ENCODE data around the gene MYL10. TPM values are rescaled to one million over a fixed set of nuclear protein-coding genes. Genes with fewer than 3 reads are reported as not detected.

Gene MYL10
- total and polyA plus RNA-seq, 2 experiments from 2014 or later, result 1.3 TPM; not detected in 1

DNA sequence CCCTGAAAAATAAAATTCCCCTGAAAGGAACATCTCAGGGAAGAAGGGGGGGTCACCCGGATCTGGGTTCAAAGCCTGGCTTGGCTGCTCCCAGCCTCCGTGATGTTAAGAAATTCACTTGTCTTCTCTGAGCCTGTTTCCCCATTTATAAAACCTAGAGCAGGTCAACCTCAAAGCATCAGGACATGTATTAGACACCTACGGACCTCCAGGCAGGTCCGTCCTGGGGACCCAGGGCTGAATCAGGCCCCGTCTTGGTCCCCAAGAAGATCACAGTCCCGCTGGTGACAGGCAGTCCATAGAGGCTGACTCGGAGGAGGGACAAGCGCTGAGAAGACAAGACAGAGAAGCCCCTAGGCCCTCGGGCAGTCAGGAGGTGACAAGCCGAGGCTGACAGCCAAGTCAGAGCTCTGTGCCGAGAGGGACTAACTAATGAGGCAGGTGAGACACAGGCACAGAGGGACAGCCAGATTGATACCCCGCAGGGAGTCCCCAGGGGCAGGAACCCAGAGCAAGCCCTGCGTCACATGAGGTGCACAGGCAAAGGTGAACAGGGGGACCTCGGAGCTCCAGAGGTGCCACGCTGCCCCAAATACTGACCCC, 2.9 kb downstream of the MYL10 start:
- H3K27ac ChIP-seq (ENCODE audit: low read depth), result no peak overlapping the region
- no peak for DNase-seq (ENCODE audit: low spot score)

More for the DNA sequence above, 2.9 kb downstream of the MYL10 start:
- Mint-ChIP-seq H3K27ac (no peak overlapping the region), H3K4me3 (no peak overlapping the region), H3K4me1 (peaks cover 24% of the 10 kb centered on the region), H3K9me3 (no peaks in the 10 kb centered on the region; the same call in 2 of the 3 replicates), H3K27me3 (ENCODE audit: insufficient read depth, low read depth, poor library complexity) (peaks cover 8% of the 10 kb centered on the region), H3K36me3 (ENCODE audit: low read depth) (no peaks in the 10 kb centered on the region)
- TF ChIP-seq JUNB (IDR thresholded peaks at IDR 0.05; ENCODE audit: unreplicated experiment) (no peak), EZH2 (IDR thresholded peaks at IDR 0.05; ENCODE audit: low read depth, unreplicated experiment) (no peak), STAT1 (IDR thresholded peaks at IDR 0.05; ENCODE audit: unreplicated experiment) (no peak), CREB1 (CRISPR knock-in tag; IDR thresholded peaks at IDR 0.05; ENCODE audit: low read depth) (no peak), ZNF114 (CRISPR knock-in tag; IDR thresholded peaks at IDR 0.05) (no peak), ZNF331 (CRISPR knock-in tag; IDR thresholded peaks at IDR 0.05; ENCODE audit: low read depth) (no peak), NANOG (IDR thresholded peaks at IDR 0.05; ENCODE audit: borderline replicate concordance) (no peak), EZH2phosphoT487 (IDR thresholded peaks at IDR 0.05; ENCODE audit: unreplicated experiment) (no peak), POLR2AphosphoS5 (IDR thresholded peaks at IDR 0.05; ENCODE audit: low read depth) (no peak)
- TF ChIP-seq, protein P1, sequence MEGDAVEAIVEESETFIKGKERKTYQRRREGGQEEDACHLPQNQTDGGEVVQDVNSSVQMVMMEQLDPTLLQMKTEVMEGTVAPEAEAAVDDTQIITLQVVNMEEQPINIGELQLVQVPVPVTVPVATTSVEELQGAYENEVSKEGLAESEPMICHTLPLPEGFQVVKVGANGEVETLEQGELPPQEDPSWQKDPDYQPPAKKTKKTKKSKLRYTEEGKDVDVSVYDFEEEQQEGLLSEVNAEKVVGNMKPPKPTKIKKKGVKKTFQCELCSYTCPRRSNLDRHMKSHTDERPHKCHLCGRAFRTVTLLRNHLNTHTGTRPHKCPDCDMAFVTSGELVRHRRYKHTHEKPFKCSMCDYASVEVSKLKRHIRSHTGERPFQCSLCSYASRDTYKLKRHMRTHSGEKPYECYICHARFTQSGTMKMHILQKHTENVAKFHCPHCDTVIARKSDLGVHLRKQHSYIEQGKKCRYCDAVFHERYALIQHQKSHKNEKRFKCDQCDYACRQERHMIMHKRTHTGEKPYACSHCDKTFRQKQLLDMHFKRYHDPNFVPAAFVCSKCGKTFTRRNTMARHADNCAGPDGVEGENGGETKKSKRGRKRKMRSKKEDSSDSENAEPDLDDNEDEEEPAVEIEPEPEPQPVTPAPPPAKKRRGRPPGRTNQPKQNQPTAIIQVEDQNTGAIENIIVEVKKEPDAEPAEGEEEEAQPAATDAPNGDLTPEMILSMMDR (conservative IDR thresholded peaks at IDR 0.05; ENCODE audit: low read depth in 2 of 2), result no peak
- TF ChIP-seq, protein P2, sequence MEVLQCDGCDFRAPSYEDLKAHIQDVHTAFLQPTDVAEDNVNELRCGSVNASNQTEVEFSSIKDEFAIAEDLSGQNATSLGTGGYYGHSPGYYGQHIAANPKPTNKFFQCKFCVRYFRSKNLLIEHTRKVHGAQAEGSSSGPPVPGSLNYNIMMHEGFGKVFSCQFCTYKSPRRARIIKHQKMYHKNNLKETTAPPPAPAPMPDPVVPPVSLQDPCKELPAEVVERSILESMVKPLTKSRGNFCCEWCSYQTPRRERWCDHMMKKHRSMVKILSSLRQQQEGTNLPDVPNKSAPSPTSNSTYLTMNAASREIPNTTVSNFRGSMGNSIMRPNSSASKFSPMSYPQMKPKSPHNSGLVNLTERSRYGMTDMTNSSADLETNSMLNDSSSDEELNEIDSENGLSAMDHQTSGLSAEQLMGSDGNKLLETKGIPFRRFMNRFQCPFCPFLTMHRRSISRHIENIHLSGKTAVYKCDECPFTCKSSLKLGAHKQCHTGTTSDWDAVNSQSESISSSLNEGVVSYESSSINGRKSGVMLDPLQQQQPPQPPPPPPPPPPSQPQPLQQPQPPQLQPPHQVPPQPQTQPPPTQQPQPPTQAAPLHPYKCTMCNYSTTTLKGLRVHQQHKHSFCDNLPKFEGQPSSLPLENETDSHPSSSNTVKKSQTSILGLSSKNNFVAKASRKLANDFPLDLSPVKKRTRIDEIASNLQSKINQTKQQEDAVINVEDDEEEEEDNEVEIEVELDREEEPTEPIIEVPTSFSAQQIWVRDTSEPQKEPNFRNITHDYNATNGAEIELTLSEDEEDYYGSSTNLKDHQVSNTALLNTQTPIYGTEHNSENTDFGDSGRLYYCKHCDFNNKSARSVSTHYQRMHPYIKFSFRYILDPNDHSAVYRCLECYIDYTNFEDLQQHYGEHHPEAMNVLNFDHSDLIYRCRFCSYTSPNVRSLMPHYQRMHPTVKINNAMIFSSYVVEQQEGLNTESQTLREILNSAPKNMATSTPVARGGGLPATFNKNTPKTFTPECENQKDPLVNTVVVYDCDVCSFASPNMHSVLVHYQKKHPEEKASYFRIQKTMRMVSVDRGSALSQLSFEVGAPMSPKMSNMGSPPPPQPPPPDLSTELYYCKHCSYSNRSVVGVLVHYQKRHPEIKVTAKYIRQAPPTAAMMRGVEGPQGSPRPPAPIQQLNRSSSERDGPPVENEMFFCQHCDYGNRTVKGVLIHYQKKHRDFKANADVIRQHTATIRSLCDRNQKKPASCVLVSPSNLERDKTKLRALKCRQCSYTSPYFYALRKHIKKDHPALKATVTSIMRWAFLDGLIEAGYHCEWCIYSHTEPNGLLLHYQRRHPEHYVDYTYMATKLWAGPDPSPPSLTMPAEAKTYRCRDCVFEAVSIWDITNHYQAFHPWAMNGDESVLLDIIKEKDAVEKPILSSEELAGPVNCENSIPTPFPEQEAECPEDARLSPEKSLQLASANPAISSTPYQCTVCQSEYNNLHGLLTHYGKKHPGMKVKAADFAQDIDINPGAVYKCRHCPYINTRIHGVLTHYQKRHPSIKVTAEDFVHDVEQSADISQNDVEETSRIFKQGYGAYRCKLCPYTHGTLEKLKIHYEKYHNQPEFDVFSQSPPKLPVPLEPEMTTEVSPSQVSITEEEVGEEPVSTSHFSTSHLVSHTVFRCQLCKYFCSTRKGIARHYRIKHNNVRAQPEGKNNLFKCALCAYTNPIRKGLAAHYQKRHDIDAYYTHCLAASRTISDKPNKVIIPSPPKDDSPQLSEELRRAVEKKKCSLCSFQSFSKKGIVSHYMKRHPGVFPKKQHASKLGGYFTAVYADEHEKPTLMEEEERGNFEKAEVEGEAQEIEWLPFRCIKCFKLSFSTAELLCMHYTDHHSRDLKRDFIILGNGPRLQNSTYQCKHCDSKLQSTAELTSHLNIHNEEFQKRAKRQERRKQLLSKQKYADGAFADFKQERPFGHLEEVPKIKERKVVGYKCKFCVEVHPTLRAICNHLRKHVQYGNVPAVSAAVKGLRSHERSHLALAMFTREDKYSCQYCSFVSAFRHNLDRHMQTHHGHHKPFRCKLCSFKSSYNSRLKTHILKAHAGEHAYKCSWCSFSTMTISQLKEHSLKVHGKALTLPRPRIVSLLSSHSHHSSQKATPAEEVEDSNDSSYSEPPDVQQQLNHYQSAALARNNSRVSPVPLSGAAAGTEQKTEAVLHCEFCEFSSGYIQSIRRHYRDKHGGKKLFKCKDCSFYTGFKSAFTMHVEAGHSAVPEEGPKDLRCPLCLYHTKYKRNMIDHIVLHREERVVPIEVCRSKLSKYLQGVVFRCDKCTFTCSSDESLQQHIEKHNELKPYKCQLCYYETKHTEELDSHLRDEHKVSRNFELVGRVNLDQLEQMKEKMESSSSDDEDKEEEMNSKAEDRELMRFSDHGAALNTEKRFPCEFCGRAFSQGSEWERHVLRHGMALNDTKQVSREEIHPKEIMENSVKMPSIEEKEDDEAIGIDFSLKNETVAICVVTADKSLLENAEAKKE (CRISPR knock-in tag; IDR thresholded peaks at IDR 0.05), result no peak
- TF ChIP-seq, protein P3, sequence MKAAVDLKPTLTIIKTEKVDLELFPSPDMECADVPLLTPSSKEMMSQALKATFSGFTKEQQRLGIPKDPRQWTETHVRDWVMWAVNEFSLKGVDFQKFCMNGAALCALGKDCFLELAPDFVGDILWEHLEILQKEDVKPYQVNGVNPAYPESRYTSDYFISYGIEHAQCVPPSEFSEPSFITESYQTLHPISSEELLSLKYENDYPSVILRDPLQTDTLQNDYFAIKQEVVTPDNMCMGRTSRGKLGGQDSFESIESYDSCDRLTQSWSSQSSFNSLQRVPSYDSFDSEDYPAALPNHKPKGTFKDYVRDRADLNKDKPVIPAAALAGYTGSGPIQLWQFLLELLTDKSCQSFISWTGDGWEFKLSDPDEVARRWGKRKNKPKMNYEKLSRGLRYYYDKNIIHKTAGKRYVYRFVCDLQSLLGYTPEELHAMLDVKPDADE (IDR thresholded peaks at IDR 0.05), result no peak
- TF ChIP-seq, protein P4, sequence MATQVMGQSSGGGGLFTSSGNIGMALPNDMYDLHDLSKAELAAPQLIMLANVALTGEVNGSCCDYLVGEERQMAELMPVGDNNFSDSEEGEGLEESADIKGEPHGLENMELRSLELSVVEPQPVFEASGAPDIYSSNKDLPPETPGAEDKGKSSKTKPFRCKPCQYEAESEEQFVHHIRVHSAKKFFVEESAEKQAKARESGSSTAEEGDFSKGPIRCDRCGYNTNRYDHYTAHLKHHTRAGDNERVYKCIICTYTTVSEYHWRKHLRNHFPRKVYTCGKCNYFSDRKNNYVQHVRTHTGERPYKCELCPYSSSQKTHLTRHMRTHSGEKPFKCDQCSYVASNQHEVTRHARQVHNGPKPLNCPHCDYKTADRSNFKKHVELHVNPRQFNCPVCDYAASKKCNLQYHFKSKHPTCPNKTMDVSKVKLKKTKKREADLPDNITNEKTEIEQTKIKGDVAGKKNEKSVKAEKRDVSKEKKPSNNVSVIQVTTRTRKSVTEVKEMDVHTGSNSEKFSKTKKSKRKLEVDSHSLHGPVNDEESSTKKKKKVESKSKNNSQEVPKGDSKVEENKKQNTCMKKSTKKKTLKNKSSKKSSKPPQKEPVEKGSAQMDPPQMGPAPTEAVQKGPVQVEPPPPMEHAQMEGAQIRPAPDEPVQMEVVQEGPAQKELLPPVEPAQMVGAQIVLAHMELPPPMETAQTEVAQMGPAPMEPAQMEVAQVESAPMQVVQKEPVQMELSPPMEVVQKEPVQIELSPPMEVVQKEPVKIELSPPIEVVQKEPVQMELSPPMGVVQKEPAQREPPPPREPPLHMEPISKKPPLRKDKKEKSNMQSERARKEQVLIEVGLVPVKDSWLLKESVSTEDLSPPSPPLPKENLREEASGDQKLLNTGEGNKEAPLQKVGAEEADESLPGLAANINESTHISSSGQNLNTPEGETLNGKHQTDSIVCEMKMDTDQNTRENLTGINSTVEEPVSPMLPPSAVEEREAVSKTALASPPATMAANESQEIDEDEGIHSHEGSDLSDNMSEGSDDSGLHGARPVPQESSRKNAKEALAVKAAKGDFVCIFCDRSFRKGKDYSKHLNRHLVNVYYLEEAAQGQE (IDR thresholded peaks at IDR 0.05; ENCODE audit: unreplicated experiment), result no peak
- no peak overlapping the region for H3K4me3 ChIP-seq
- peak overlapping the region; percentile 80; the same call in 1 of the 2 replicates for H2AFZ ChIP-seq
- H3K27me3 ChIP-seq (ENCODE audit: insufficient read depth), result no peaks in the 10 kb centered on the region
- no peaks in the 10 kb centered on the region for H3K79me2 ChIP-seq (replicated peaks; ENCODE audit: insufficient read depth)
- no peaks in the 10 kb centered on the region for H3F3A ChIP-seq (replicated peaks; ENCODE audit: low read depth)
- no peaks in the 10 kb centered on the region for H3K36me3 ChIP-seq (ENCODE audit: insufficient read depth)
- ATAC-seq, result no peak
- H3K4me2 ChIP-seq, result peak overlapping the region; percentile 70; the same call in 1 of the 2 replicates
- no peaks in the 10 kb centered on the region for H4K20me1 ChIP-seq (replicated peaks; ENCODE audit: insufficient read depth)
- no peaks in the 10 kb centered on the region for H3K9me2 ChIP-seq (ENCODE audit: insufficient read depth)
- peaks cover 14% of the 10 kb centered on the region; the same call in 1 of the 2 replicates for H3K4me1 ChIP-seq (ENCODE audit: insufficient read depth)

Data from GM23338 (cell line).